Measurements from ENCODE around the gene MRGPRX2. TPM values are rescaled to one million over a fixed set of nuclear protein-coding genes. Genes with fewer than 3 reads are reported as not detected.

The MRGPRX2 gene
- total RNA-seq, 1 donor from 2014 or later: not detected

GRCh38 chr11:19092850-19093249 lies 32.3 kb upstream of the MRGPRX2 start:
- no peaks in the 10 kb centered on the region for H3K4me1 ChIP-seq
- H3K36me3 ChIP-seq: no peaks in the 10 kb centered on the region
- DNase-seq (ENCODE audit: extremely low spot score in 2 of 2): no peak
- no peaks in the 10 kb centered on the region for H3K27me3 ChIP-seq
- TF ChIP-seq POLR2A (IDR thresholded peaks at IDR 0.05): no peak
- TF ChIP-seq POLR2AphosphoS5 (IDR thresholded peaks at IDR 0.05; ENCODE audit: insufficient read depth in 1 of 2, low read depth in 1 of 2): no peak
- no peak for TF ChIP-seq CTCF (IDR thresholded peaks at IDR 0.05)
- H3K27ac ChIP-seq: no peak overlapping the region
- no peak overlapping the region for H3K4me3 ChIP-seq
- H3K9me3 ChIP-seq: no peaks in the 10 kb centered on the region
- intact Hi-C loops (cut with DNase I): no loop called here

- no peak for DNase-seq (ENCODE audit: extremely low spot score in 2 of 2)
- TF ChIP-seq POLR2A (IDR thresholded peaks at IDR 0.05): no peak
- no peak for TF ChIP-seq POLR2AphosphoS5 (IDR thresholded peaks at IDR 0.05; ENCODE audit: insufficient read depth in 1 of 2, low read depth in 1 of 2)
- no peak for TF ChIP-seq CTCF (IDR thresholded peaks at IDR 0.05)
- Histone ChIP-seq H3K9me3 (no peaks in the 10 kb centered on the region), H3K36me3 (no peaks in the 10 kb centered on the region), H3K4me1 (no peaks in the 10 kb centered on the region), H3K4me3 (no peak overlapping the region), H3K27ac (no peak overlapping the region), H3K27me3 (no peaks in the 10 kb centered on the region)
- intact Hi-C loops (cut with DNase I): no loop called here
These were observed 31.8 kb upstream of the MRGPRX2 start for GRCh38 chr11:19092342-19092741.

- no peaks in the 10 kb centered on the region for H3K36me3 ChIP-seq
- DNase-seq (ENCODE audit: extremely low spot score in 2 of 2): no peak
- H3K4me1 ChIP-seq: no peaks in the 10 kb centered on the region
- H3K4me3 ChIP-seq: no peak overlapping the region
- H3K9me3 ChIP-seq: no peaks in the 10 kb centered on the region
- no peak overlapping the region for H3K27ac ChIP-seq
- no peaks in the 10 kb centered on the region for H3K27me3 ChIP-seq
- intact Hi-C loops (cut with DNase I): no loop called here
- no peak for TF ChIP-seq POLR2A (IDR thresholded peaks at IDR 0.05)
- no peak for TF ChIP-seq POLR2AphosphoS5 (IDR thresholded peaks at IDR 0.05; ENCODE audit: insufficient read depth in 1 of 2, low read depth in 1 of 2)
- TF ChIP-seq CTCF (IDR thresholded peaks at IDR 0.05): no peak
These were observed 30.8 kb upstream of the MRGPRX2 start for GRCh38 chr11:19091366-19091765.

- intact Hi-C loops (cut with DNase I): no loop called here
- no peaks in the 10 kb centered on the region for H3K27me3 ChIP-seq
- TF ChIP-seq POLR2A (IDR thresholded peaks at IDR 0.05): no peak
- TF ChIP-seq CTCF (IDR thresholded peaks at IDR 0.05): no peak
- TF ChIP-seq POLR2AphosphoS5 (IDR thresholded peaks at IDR 0.05; ENCODE audit: insufficient read depth in 1 of 2, low read depth in 1 of 2): no peak
- no peak for DNase-seq (ENCODE audit: extremely low spot score in 2 of 2)
- no peak overlapping the region for H3K27ac ChIP-seq
- H3K9me3 ChIP-seq: no peaks in the 10 kb centered on the region
- no peak overlapping the region for H3K4me3 ChIP-seq
- H3K4me1 ChIP-seq: no peaks in the 10 kb centered on the region
- H3K36me3 ChIP-seq: no peaks in the 10 kb centered on the region
These were observed 28.9 kb upstream of the MRGPRX2 start for GRCh38 chr11:19089421-19089820.

- H3K27ac ChIP-seq: no peak overlapping the region
- no peak for TF ChIP-seq POLR2A (IDR thresholded peaks at IDR 0.05)
- H3K9me3 ChIP-seq: no peaks in the 10 kb centered on the region
- H3K4me3 ChIP-seq: no peak overlapping the region
- intact Hi-C loops (cut with DNase I): no loop called here
- H3K36me3 ChIP-seq: no peaks in the 10 kb centered on the region
- no peaks in the 10 kb centered on the region for H3K27me3 ChIP-seq
- DNase-seq (ENCODE audit: extremely low spot score in 2 of 2): no peak
- H3K4me1 ChIP-seq: no peaks in the 10 kb centered on the region
These were observed 28.3 kb upstream of the MRGPRX2 start for GRCh38 chr11:19088791-19089190.

- DNase-seq (ENCODE audit: extremely low spot score in 2 of 2): no peak
- TF ChIP-seq POLR2AphosphoS5 (IDR thresholded peaks at IDR 0.05; ENCODE audit: insufficient read depth in 1 of 2, low read depth in 1 of 2) (peak in 1 of 2 donors; percentile 48), POLR2A (IDR thresholded peaks at IDR 0.05) (no peak), CTCF (IDR thresholded peaks at IDR 0.05) (no peak)
- Histone ChIP-seq H3K4me1 (no peaks in the 10 kb centered on the region), H3K4me3 (no peak overlapping the region), H3K27ac (no peak overlapping the region), H3K9me3 (no peaks in the 10 kb centered on the region), H3K27me3 (no peaks in the 10 kb centered on the region), H3K36me3 (no peaks in the 10 kb centered on the region)
- intact Hi-C loops (cut with DNase I): no loop called here
These were observed 27.1 kb upstream of the MRGPRX2 start for GRCh38 chr11:19087658-19088057.
